Astrocyte of the spinal cord (primary cell): ENCODE results near the gene UMODL1.

Source experiments
- DNase-seq: peaks from one replicate; pipeline ENCODE4 v3.0.0; 2011; ENCODE audit warnings: low read depth, low spot score
- H3K4me3 ChIP-seq: 2 replicates; pipeline ENCODE4 v1.5.1; 2011; ENCODE audit warnings: low read depth, mild to moderate bottlenecking, low read length, moderate library complexity
- in situ Hi-C: cut with HindIII; loops from 2 replicates; pipeline ENCODE4 v1.10.0; 2017; ENCODE audit warnings: low sequenced_read_pairs
- TF ChIP-seq, protein P1 (sequence below): IDR thresholded peaks from 2 replicates; pipeline ENCODE4 v1.5.1; 2012; ENCODE audit warnings: low read depth, mild to moderate bottlenecking, low read length, inconsistent platforms

UMODL1 gene

DNA sequence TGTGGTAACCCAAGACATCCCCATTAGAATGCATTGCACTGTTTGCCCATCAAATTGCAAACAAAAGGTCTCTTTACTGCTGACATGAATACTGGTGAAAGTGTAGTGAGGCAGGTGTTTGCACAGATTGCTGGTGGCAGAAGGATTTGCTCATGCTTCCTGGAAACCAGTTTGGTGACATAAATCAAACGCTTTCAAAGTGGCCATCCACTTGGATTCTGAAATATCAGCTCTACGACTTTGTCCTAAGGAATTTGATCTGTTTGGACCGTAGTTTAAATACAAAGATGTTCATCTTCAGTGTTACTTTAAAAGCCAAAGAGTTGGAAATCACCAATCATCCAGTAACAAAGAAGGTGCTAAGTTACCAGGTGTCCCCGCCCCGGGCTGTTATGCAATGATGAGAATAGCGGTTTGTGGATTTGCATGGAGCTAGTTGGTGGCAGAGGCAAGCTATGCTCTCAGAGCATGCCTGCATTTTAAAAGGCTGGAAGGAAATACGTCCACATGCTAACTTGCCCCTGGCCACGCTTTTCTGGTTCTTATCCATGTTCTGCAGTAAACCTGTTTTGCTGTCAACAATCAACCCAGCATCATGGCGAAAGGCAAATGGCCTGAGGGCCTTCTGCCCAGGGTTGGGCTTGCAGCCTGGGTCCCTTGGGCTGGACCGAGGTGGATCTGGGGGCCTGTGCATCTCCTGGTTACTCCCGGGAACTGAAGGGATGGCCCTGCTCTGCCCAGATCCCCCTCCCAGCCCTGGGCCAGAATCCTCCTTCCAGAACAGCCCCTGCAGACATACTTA lies 49.2 kb downstream of the UMODL1 start:
- no peak overlapping the region for H3K4me3 ChIP-seq
- TF ChIP-seq, protein P1, sequence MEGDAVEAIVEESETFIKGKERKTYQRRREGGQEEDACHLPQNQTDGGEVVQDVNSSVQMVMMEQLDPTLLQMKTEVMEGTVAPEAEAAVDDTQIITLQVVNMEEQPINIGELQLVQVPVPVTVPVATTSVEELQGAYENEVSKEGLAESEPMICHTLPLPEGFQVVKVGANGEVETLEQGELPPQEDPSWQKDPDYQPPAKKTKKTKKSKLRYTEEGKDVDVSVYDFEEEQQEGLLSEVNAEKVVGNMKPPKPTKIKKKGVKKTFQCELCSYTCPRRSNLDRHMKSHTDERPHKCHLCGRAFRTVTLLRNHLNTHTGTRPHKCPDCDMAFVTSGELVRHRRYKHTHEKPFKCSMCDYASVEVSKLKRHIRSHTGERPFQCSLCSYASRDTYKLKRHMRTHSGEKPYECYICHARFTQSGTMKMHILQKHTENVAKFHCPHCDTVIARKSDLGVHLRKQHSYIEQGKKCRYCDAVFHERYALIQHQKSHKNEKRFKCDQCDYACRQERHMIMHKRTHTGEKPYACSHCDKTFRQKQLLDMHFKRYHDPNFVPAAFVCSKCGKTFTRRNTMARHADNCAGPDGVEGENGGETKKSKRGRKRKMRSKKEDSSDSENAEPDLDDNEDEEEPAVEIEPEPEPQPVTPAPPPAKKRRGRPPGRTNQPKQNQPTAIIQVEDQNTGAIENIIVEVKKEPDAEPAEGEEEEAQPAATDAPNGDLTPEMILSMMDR = no peak
- no peak for DNase-seq
- in situ Hi-C loops = no loop called here

GRCh38 chr21:42120903-42121535 lies 49.9 kb downstream of the UMODL1 start:
- in situ Hi-C loops = no loop called here
- H3K4me3 ChIP-seq = no peak overlapping the region
- no peak for DNase-seq
- TF ChIP-seq, protein P1 = no peak

GRCh38 chr21:42121794-42122193 lies 50.7 kb downstream of the UMODL1 start:
- H3K4me3 ChIP-seq = no peak overlapping the region
- no peak for DNase-seq
- in situ Hi-C loops = no loop called here
- TF ChIP-seq, protein P1 = no peak

DNA sequence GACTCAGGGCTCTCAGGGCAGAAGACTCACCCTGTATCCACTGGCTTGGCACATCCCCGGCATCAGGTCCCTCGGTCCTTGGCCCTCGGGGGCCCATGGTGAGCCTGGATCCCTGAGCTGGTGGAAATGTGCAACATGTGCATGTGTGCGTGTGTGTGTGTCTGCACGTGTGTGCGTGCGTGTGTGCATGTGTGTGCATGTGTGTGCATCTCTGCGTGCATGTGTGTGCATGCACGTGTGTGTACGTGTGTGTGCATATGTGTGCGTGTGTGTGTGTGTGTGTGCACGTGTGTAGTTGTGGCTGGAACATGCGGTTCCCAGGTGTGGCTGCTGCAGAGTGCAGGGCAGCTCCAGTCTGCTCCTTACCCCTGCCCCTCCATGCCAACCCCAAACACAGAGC lies 51.3 kb downstream of the UMODL1 start:
- DNase-seq = no peak
- in situ Hi-C loops = no loop called here
- TF ChIP-seq, protein P1 = no peak
- no peak overlapping the region for H3K4me3 ChIP-seq

GRCh38 chr21:42122808-42123207 lies 51.7 kb downstream of the UMODL1 start:
- no peak overlapping the region for H3K4me3 ChIP-seq
- no peak for DNase-seq
- in situ Hi-C loops = no loop called here

GRCh38 chr21:42123219-42123908 lies 52.2 kb downstream of the UMODL1 start:
- H3K4me3 ChIP-seq = no peak overlapping the region
- TF ChIP-seq, protein P1 = no peak
- in situ Hi-C loops = no loop called here
- no peak for DNase-seq

More at GRCh38 chr21:42122808-42123207, 51.7 kb downstream of the UMODL1 start:
- TF ChIP-seq, protein P1 = no peak
